LNCaP clone FGC (cell line): Measurements from ENCODE around the gene RANBP3.

Experiments
- DNase-seq: peaks from one replicate; pipeline ENCODE4 v3.0.0-alpha.2; 2011; ENCODE audit warnings: low read depth
- H3K4me3 ChIP-seq: 2 replicates; pipeline ENCODE4 v1.5.1; 2011; ENCODE audit warnings: mild to moderate bottlenecking, low read depth, low read length, control low read depth
- CTCF ChIP-seq: IDR thresholded peaks from 2 replicates; pipeline ENCODE4 v1.5.1; 2012; ENCODE audit warnings: mild to moderate bottlenecking; ENCODE audit not compliant: control insufficient read depth, insufficient read depth; ENCODE audit errors: extremely low read depth

RANBP3 gene

GRCh38 chr19:5996623-5997320 lies 18.8 kb upstream of the RANBP3 start:
- no peak for DNase-seq
- no peak overlapping the region for H3K4me3 ChIP-seq
- no peak for TF ChIP-seq CTCF

GRCh38 chr19:5996102-5996501 lies 18.2 kb upstream of the RANBP3 start:
- no peak overlapping the region for H3K4me3 ChIP-seq
- no peak for TF ChIP-seq CTCF
- DNase-seq, result no peak

- H3K4me3 ChIP-seq, result no peak overlapping the region
- no peak for TF ChIP-seq CTCF
- no peak for DNase-seq
These were observed 17.7 kb upstream of the RANBP3 start for GRCh38 chr19:5995606-5996005.

GRCh38 chr19:5994405-5995165 lies 16.6 kb upstream of the RANBP3 start:
- no peak for DNase-seq
- TF ChIP-seq CTCF, result no peak
- H3K4me3 ChIP-seq, result no peak overlapping the region

GRCh38 chr19:5993648-5994358 lies 15.9 kb upstream of the RANBP3 start:
- no peak for DNase-seq
- no peak for TF ChIP-seq CTCF
- no peak overlapping the region for H3K4me3 ChIP-seq

GRCh38 chr19:5993201-5993600 lies 15.3 kb upstream of the RANBP3 start:
- no peak overlapping the region for H3K4me3 ChIP-seq
- DNase-seq, result no peak
- no peak for TF ChIP-seq CTCF
